ENCODE data around the gene USP10.

USP10 gene

DNA sequence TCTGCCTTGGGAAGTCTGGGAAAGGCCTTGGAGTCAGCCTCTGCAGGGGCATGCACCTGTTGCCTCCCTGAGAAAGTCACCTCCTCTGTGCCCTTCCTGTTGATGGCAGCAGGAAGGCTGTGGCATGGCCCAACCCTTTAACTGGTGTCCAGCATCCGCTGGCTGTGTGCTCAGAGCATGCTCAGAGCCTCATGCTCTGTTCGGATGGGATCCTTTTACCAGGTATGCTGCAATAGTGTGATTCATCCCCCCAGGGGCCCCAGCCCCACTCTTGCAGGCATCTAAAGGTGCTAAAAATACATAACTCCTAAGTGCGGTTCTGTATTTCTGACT lies 26.6 kb upstream of the USP10 start:
- DNase-seq (ENCODE audit: low read depth, low spot score): no peak
- no peak overlapping the region for H3K4me3 ChIP-seq (ENCODE audit: low read depth, low read length)
- TF ChIP-seq, protein P1, sequence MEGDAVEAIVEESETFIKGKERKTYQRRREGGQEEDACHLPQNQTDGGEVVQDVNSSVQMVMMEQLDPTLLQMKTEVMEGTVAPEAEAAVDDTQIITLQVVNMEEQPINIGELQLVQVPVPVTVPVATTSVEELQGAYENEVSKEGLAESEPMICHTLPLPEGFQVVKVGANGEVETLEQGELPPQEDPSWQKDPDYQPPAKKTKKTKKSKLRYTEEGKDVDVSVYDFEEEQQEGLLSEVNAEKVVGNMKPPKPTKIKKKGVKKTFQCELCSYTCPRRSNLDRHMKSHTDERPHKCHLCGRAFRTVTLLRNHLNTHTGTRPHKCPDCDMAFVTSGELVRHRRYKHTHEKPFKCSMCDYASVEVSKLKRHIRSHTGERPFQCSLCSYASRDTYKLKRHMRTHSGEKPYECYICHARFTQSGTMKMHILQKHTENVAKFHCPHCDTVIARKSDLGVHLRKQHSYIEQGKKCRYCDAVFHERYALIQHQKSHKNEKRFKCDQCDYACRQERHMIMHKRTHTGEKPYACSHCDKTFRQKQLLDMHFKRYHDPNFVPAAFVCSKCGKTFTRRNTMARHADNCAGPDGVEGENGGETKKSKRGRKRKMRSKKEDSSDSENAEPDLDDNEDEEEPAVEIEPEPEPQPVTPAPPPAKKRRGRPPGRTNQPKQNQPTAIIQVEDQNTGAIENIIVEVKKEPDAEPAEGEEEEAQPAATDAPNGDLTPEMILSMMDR (IDR thresholded peaks at IDR 0.05; ENCODE audit: low read depth, low read length): no peak
- in situ Hi-C loops (cut with HindIII; ENCODE audit: low sequenced_read_pairs): no loop called here

DNA sequence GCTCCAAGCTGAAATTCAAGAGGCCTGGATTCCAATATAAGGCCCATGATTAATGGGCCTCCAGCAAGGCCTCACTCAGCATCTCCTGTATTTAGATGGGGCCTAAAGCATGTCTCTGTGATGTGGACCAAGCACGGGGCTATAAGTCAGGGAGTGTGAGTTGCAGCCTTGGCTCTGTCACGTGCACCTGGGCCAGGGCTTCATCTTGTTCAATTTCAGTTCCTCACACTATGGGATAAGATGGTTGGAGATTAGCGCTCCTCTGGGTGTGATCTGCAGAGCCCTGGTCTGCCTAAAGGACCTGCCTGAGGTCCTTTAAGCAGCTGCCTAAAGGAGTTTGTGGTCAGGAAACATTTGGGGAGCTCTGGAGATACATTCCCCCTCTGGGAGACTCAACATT lies 26.2 kb upstream of the USP10 start:
- TF ChIP-seq, protein P1 (IDR thresholded peaks at IDR 0.05; ENCODE audit: low read depth, low read length): no peak
- H3K4me3 ChIP-seq (ENCODE audit: low read depth, low read length): no peak overlapping the region
- no peak for DNase-seq (ENCODE audit: low read depth, low spot score)
- in situ Hi-C loops (cut with HindIII; ENCODE audit: low sequenced_read_pairs): no loop called here

DNA sequence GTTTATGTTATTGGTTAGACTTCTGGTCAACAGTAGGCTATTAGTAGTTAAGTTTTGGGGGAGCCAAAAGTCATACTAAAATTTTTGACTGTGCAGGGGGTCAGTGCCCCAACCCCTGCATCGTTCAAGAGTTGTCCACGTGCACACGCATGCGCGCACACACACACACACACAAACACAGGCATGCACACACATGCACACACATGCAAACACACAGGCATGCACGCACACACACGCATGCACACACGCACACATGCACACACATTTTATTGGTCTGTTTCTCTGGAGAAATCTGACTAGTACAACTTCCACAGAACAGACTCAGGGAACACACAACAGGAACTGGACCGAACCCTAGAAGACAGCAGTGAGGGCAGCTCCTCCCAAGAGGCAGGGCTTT lies 24.4 kb upstream of the USP10 start:
- in situ Hi-C loops (cut with HindIII; ENCODE audit: low sequenced_read_pairs): no loop called here
- TF ChIP-seq, protein P1 (IDR thresholded peaks at IDR 0.05; ENCODE audit: low read depth, low read length): no peak
- no peak overlapping the region for H3K4me3 ChIP-seq (ENCODE audit: low read depth, low read length)
- no peak for DNase-seq (ENCODE audit: low read depth, low spot score)

DNA sequence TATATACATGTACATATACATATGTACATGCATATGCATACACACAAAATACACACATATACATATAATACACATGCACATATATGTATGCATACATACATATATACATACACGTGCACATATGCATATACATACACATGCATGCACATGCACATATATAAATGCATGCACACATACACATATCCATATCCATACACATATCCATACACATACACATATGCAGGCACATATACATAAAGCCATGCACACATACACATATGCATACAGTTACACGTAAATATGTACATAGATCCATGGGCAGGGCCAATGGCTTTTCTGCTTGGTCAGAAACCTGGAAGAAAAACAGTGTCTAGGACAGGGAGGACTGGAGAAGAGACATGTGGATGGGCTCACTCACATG lies 23.9 kb upstream of the USP10 start:
- no peak overlapping the region for H3K4me3 ChIP-seq (ENCODE audit: low read depth, low read length)
- in situ Hi-C loops (cut with HindIII; ENCODE audit: low sequenced_read_pairs): no loop called here
- TF ChIP-seq, protein P1 (IDR thresholded peaks at IDR 0.05; ENCODE audit: low read depth, low read length): no peak
- no peak for DNase-seq (ENCODE audit: low read depth, low spot score)

DNA sequence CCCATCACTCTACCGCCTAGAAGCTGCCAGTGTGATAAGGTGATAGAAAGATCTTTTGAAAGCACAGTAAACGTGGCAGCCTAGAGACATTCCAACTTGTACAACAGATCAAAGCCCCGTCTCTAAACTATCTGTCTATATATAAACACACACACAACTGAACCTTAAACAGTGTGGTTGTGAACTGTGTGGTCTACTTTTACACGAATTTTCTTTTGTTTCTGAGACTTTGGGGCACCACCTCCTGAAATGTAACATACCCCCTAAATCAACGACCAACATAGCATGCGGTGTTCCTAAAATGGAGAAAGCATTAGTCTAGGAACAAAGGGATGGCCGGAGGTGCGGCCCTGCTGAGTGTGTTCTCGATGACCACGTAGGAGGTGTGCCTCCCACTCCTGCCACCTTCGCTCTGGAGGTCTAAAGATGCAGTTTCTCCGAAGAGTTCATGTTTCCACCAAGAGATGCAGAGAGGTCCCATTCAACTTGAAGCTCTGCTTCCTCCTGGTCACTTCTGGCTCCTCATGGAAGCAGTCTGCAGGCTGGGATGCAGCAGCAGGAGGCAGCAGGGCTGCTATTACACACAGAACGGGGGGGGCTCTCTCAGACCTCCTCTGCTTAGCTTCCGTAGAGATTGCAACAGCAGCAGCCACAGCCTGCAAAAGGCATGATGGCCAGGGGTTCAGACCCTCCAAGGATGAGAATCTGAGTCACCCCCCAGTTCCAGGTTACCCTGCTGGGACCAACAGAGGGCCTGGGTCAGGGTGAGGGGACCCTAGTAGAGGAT lies 22.6 kb upstream of the USP10 start:
- TF ChIP-seq, protein P1 (IDR thresholded peaks at IDR 0.05; ENCODE audit: low read depth, low read length): no peak
- peak; percentile 17 for DNase-seq (ENCODE audit: low read depth, low spot score)
- in situ Hi-C loops (cut with HindIII; ENCODE audit: low sequenced_read_pairs): no loop called here
- H3K4me3 ChIP-seq (ENCODE audit: low read depth, low read length): no peak overlapping the region

DNA sequence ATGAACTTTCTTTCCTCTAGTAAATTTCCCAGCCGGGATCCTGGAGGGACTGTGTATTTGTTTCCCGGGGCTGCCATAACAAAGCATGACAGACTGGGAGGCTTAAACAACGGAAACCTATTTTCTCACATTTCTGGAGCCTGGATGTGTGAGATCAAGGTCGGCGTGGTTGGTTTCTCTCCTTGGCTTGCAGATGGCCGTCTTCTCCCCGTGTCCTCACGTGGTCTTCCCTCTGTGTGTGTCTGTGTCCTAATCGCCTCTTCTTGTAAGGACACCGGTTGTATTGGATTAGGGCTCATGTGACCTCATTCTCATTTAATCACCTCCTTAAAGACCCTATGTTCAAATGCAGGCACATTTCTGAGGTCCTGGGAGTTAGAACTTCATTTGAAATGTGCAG lies 22.0 kb upstream of the USP10 start:
- in situ Hi-C loops (cut with HindIII; ENCODE audit: low sequenced_read_pairs): no loop called here
- TF ChIP-seq, protein P1 (IDR thresholded peaks at IDR 0.05; ENCODE audit: low read depth, low read length): no peak
- no peak for DNase-seq (ENCODE audit: low read depth, low spot score)
- no peak overlapping the region for H3K4me3 ChIP-seq (ENCODE audit: low read depth, low read length)

All from astrocyte of the spinal cord (primary cell).